KMS-11 (cell line): ENCODE results near the gene MYL4.

Experiments used
- H2AFZ ChIP-seq: fragments of 200-600 bp; sonication (generic); 2 replicates; pipeline ENCODE4 v1.6.1; 2016; ENCODE audit warnings: antibody characterized with exemption, mixed run types, low read depth
- H3K27ac ChIP-seq: fragments of 200-600 bp; sonication (generic); 2 replicates; pipeline ENCODE4 v1.6.1; 2016; ENCODE audit warnings: mild to moderate bottlenecking, mixed run types
- H3K27me3 ChIP-seq: fragments of 200-600 bp; sonication (generic); 2 replicates; pipeline ENCODE4 v1.6.1; 2017; ENCODE audit warnings: mild to moderate bottlenecking, low read depth, mixed run types, moderate library complexity; ENCODE audit not compliant: insufficient read depth
- H3K36me3 ChIP-seq: fragments of 200-600 bp; sonication (generic); 2 replicates; pipeline ENCODE4 v1.6.1; 2017; ENCODE audit warnings: mild to moderate bottlenecking, mixed run types; ENCODE audit not compliant: insufficient read depth
- H3K4me1 ChIP-seq: fragments of 200-600 bp; sonication (generic); 2 replicates; pipeline ENCODE4 v1.6.1; 2016; ENCODE audit warnings: mild to moderate bottlenecking, low read depth, mixed run types; ENCODE audit not compliant: poor library complexity, severe bottlenecking
- H3K4me2 ChIP-seq: fragments of 200-600 bp; sonication (generic); 2 replicates; pipeline ENCODE4 v1.7.0; 2016; ENCODE audit warnings: mild to moderate bottlenecking, mixed run types
- H3K4me3 ChIP-seq: fragments of 200-600 bp; sonication (generic); IDR thresholded peaks from 2 replicates; pipeline ENCODE4 v1.6.1; 2017; ENCODE audit warnings: low read depth, low read length, mixed read lengths; ENCODE audit not compliant: insufficient read depth
- H3K79me2 ChIP-seq: fragments of 200-600 bp; sonication (generic); 2 replicates; pipeline ENCODE4 v1.6.1; 2016; ENCODE audit warnings: low read depth, mixed run types; ENCODE audit not compliant: insufficient read depth
- H3K9ac ChIP-seq: fragments of 200-600 bp; sonication (generic); 2 replicates; pipeline ENCODE4 v1.6.1; 2016; ENCODE audit warnings: mild to moderate bottlenecking, mixed run types
- H4K20me1 ChIP-seq: fragments of 200-600 bp; sonication (generic); 2 replicates; pipeline ENCODE4 v1.6.1; 2016; ENCODE audit warnings: mild to moderate bottlenecking, mixed run types; ENCODE audit not compliant: insufficient read depth
- CTCF ChIP-seq: fragments of 200-600 bp; sonication (generic); conservative IDR thresholded peaks from 2 replicates; pipeline ENCODE4 v1.6.1; 2017; ENCODE audit warnings: low read depth, mild to moderate bottlenecking, antibody characterized with exemption, low read length, moderate library complexity, mixed read lengths

MYL4 gene

GRCh38 chr17:47239619-47239966 is 30.4 kb downstream of the MYL4 start:
- TF ChIP-seq CTCF: no peak
- no peaks in the 10 kb centered on the region for H3K36me3 ChIP-seq
- peak overlapping the region; percentile 32; the same call in 1 of the 2 replicates for H2AFZ ChIP-seq
- H4K20me1 ChIP-seq: no peaks in the 10 kb centered on the region
- no peaks in the 10 kb centered on the region for H3K27me3 ChIP-seq
- H3K4me1 ChIP-seq: peaks cover 17% of the 10 kb centered on the region
- no peaks in the 10 kb centered on the region for H3K79me2 ChIP-seq
- H3K4me3 ChIP-seq: no peak overlapping the region
- no peak overlapping the region for H3K4me2 ChIP-seq
- no peak overlapping the region for H3K27ac ChIP-seq
- no peak overlapping the region for H3K9ac ChIP-seq

- peaks cover 17% of the 10 kb centered on the region for H3K4me1 ChIP-seq
- H3K4me2 ChIP-seq: peak overlapping the region; percentile 47; the same call in 1 of the 2 replicates
- no peak overlapping the region for H3K4me3 ChIP-seq
- no peaks in the 10 kb centered on the region for H4K20me1 ChIP-seq
- TF ChIP-seq CTCF: no peak
- H3K79me2 ChIP-seq: no peaks in the 10 kb centered on the region
- no peak overlapping the region for H3K27ac ChIP-seq
- no peak overlapping the region for H3K9ac ChIP-seq
- no peaks in the 10 kb centered on the region for H3K36me3 ChIP-seq
- no peaks in the 10 kb centered on the region for H3K27me3 ChIP-seq
- peak overlapping the region; percentile 32; the same call in 1 of the 2 replicates for H2AFZ ChIP-seq
Observed at GRCh38 chr17:47239967-47240651, 31.0 kb downstream of the MYL4 start.

GRCh38 chr17:47240806-47241205 is 31.7 kb downstream of the MYL4 start:
- Histone ChIP-seq H2AFZ (no peak overlapping the region), H3K4me3 (no peak overlapping the region), H3K9ac (no peak overlapping the region), H3K4me2 (no peak overlapping the region; the same call in 1 of the 2 replicates), H3K27ac (no peak overlapping the region), H3K27me3 (no peaks in the 10 kb centered on the region), H3K4me1 (peaks cover 17% of the 10 kb centered on the region), H3K36me3 (no peaks in the 10 kb centered on the region), H3K79me2 (no peaks in the 10 kb centered on the region), H4K20me1 (no peaks in the 10 kb centered on the region)
- TF ChIP-seq CTCF: no peak

GRCh38 chr17:47242648-47243047 is 33.5 kb downstream of the MYL4 start:
- Histone ChIP-seq H3K4me1 (peaks cover 17% of the 10 kb centered on the region), H3K27ac (no peak overlapping the region), H3K4me2 (no peak overlapping the region), H3K36me3 (no peaks in the 10 kb centered on the region), H4K20me1 (no peaks in the 10 kb centered on the region), H3K27me3 (no peaks in the 10 kb centered on the region), H3K9ac (no peak overlapping the region), H3K4me3 (no peak overlapping the region), H2AFZ (no peak overlapping the region), H3K79me2 (no peaks in the 10 kb centered on the region)
- TF ChIP-seq CTCF: no peak
